ENCODE measurements around the gene PSMB3. TPM values are rescaled to one million over a fixed set of nuclear protein-coding genes. Genes with fewer than 3 reads are reported as not detected.

PSMB3 gene
- total RNA-seq, 4 donors from 2014 or later, result 128 to 177 (median 145) TPM

GRCh38 chr17:38711792-38712571, 40.6 kb upstream of the PSMB3 start:
- TF ChIP-seq CTCF (IDR thresholded peaks at IDR 0.05), result no peak
- no peak for TF ChIP-seq POLR2A (IDR thresholded peaks at IDR 0.05)
- no peaks in the 10 kb centered on the region for H3K9me3 ChIP-seq
- WGBS, 2 donors, result 57 to 79% methylated on average over 2 to 19 of the region's 26 CpGs
- H3K4me3 ChIP-seq, result no peak overlapping the region
- peaks cover 26 to 97% (median 36%) of the 10 kb centered on the region in 3 donors for H3K36me3 ChIP-seq
- H3K27me3 ChIP-seq, result no peaks in the 10 kb centered on the region
- H3K27ac ChIP-seq, result no peak overlapping the region
- no peak for DNase-seq
- intact Hi-C loops (cut with DNase I), result no loop called here
- peaks cover 0 to 30% (median 4%) of the 10 kb centered on the region in 3 donors for H3K4me1 ChIP-seq

- Histone ChIP-seq H3K27ac (no peak overlapping the region), H3K27me3 (no peaks in the 10 kb centered on the region), H3K36me3 (peaks cover 32 to 100% (median 39%) of the 10 kb centered on the region in 3 donors), H3K4me1 (peaks cover 0 to 30% (median 0%) of the 10 kb centered on the region in 3 donors), H3K4me3 (no peak overlapping the region), H3K9me3 (no peaks in the 10 kb centered on the region)
- intact Hi-C loops (cut with DNase I), result no loop called here
- no peak for DNase-seq
- 81% methylated on average over 3 of the region's 10 CpGs; no CpG with 5 or more reads in 1 of the 2 donors for WGBS, 2 donors
- no peak for TF ChIP-seq POLR2A (IDR thresholded peaks at IDR 0.05)
- TF ChIP-seq CTCF (IDR thresholded peaks at IDR 0.05), result no peak
These were observed 39.9 kb upstream of the PSMB3 start for GRCh38 chr17:38712593-38712992.

GRCh38 chr17:38713456-38714075, 39.0 kb upstream of the PSMB3 start:
- Histone ChIP-seq H3K27me3 (no peaks in the 10 kb centered on the region), H3K36me3 (peaks cover 32 to 100% (median 40%) of the 10 kb centered on the region in 3 donors), H3K4me3 (no peak overlapping the region), H3K9me3 (no peaks in the 10 kb centered on the region), H3K27ac (no peak overlapping the region), H3K4me1 (peaks cover 0 to 32% (median 0%) of the 10 kb centered on the region in 3 donors)
- DNase-seq, result no peak
- WGBS, 2 donors, result 63 to 75% methylated on average over 10 to 11 of the region's 11 CpGs
- intact Hi-C loops (cut with DNase I), result no loop called here
- TF ChIP-seq CTCF (IDR thresholded peaks at IDR 0.05) (no peak), POLR2A (IDR thresholded peaks at IDR 0.05) (no peak)

- DNase-seq, result no peak
- Histone ChIP-seq H3K27me3 (no peaks in the 10 kb centered on the region), H3K4me1 (peaks cover 0 to 25% (median 0%) of the 10 kb centered on the region in 3 donors), H3K9me3 (no peaks in the 10 kb centered on the region), H3K4me3 (no peak overlapping the region), H3K27ac (no peak overlapping the region), H3K36me3 (peaks cover 40 to 100% (median 46%) of the 10 kb centered on the region in 3 donors)
- no peak for TF ChIP-seq CTCF (IDR thresholded peaks at IDR 0.05)
- TF ChIP-seq POLR2A (IDR thresholded peaks at IDR 0.05), result no peak
- 74 to 87% methylated on average over 6 to 8 of the region's 9 CpGs for WGBS, 2 donors
- intact Hi-C loops (cut with DNase I), result no loop called here
These were observed 37.2 kb upstream of the PSMB3 start for GRCh38 chr17:38715216-38715943.

All from esophagus squamous epithelium (tissue), 5 donors.